H1 (cell line): Measurements from ENCODE around the gene SRSF1. TPM values are rescaled to one million over a fixed set of nuclear protein-coding genes. Genes with fewer than 3 reads are reported as not detected.
A peak's percentile ranks its signal among the peaks of the same experiment; 100 is the strongest.

Experiments
- CTCF ChIA-PET: fragments of 300-600 bp; sonication (Branson Sonifier 250); formaldehyde crosslinking; loops from one replicate; lab custom pipeline; 2021; ENCODE audit not compliant: partially characterized antibody; lab: Charles Lee
- POLR2A ChIA-PET: fragments of 300-600 bp; sonication (Branson Sonifier 250); formaldehyde crosslinking; loops from one replicate; lab custom pipeline; 2021; ENCODE audit warnings: inconsistent platforms; ENCODE audit not compliant: partially characterized antibody; lab: Charles Lee
- DNase-seq, 2 experiments: peaks; one replicate each; pipeline versions ENCODE4 v3.0.0 to v3.0.0-alpha.2; 2010 to 2022; ENCODE audit warnings: low spot score in 2 of 2, low read depth in 1 of 2, mixed read lengths in 1 of 2
- FAIRE-seq: peaks from 2 replicates; lab custom pipeline; 2011; peaks lifted over from hg19 to GRCh38; lab: Jason Lieb, UNC
- H2AFZ ChIP-seq: 2 replicates; pipeline ENCODE4 v1.8.1; 2012; ENCODE audit warnings: low read length, inconsistent platforms
- H2AK5ac ChIP-seq: 2 replicates; pipeline ENCODE4 v1.6.1; 2013; ENCODE audit warnings: low read depth, low read length
- H2BK120ac ChIP-seq: replicated peaks from 2 replicates; pipeline ENCODE3; 2013; ENCODE audit warnings: low read depth, low read length, inconsistent platforms
- H2BK12ac ChIP-seq: 2 replicates; pipeline ENCODE4 v1.6.1; 2013; ENCODE audit warnings: low read depth, low read length
- H2BK15ac ChIP-seq: 2 replicates; pipeline ENCODE4 v1.6.1; 2013; ENCODE audit warnings: low read length
- H2BK20ac ChIP-seq: 2 replicates; pipeline ENCODE4 v1.6.1; 2013; ENCODE audit warnings: low read length
- H2BK5ac ChIP-seq: 2 replicates; pipeline ENCODE4 v1.6.1; 2013; ENCODE audit warnings: low read depth, low read length
- H3K14ac ChIP-seq: 2 replicates; pipeline ENCODE4 v1.6.1; 2013; ENCODE audit warnings: inconsistent platforms; ENCODE audit not compliant: insufficient read length
- H3K18ac ChIP-seq: 2 replicates; pipeline ENCODE4 v1.6.1; 2013; ENCODE audit warnings: low read length; ENCODE audit errors: extremely low read depth
- H3K23ac ChIP-seq: 2 replicates; pipeline ENCODE4 v1.6.1; 2013; ENCODE audit warnings: inconsistent platforms; ENCODE audit not compliant: insufficient read length
- H3K23me2 ChIP-seq: 2 replicates; pipeline ENCODE4 v1.6.1; 2013; ENCODE audit warnings: low read depth, low read length
- H3K27ac ChIP-seq: 2 replicates; pipeline ENCODE4 v1.6.1; 2011; ENCODE audit warnings: low read depth, low read length, inconsistent platforms
- H3K27me3 ChIP-seq, 4 experiments: replicated peaks in 1 of 4; 1 replicate in 1 of 4; 2 replicates in 3 of 4; pipeline versions ENCODE4 v1.6.1 to v1.8.1; 2011 to 2013; ENCODE audit warnings: low read length in 3 of 4, mild to moderate bottlenecking in 3 of 4, inconsistent platforms in 2 of 4, mixed read lengths in 2 of 4, moderate library complexity in 1 of 4; ENCODE audit not compliant: control insufficient read depth in 3 of 4, insufficient read depth in 3 of 4; ENCODE audit errors: extremely low read depth in 1 of 4
- H3K36me3 ChIP-seq, 4 experiments: 2 replicates each; pipeline versions ENCODE4 v1.6.1 to v1.8.1; 2011 to 2013; ENCODE audit warnings: mild to moderate bottlenecking in 4 of 4, low read length in 3 of 4, moderate library complexity in 2 of 4, control low read depth in 1 of 4, inconsistent platforms in 1 of 4; ENCODE audit not compliant: insufficient read depth in 4 of 4, control insufficient read depth in 2 of 4
- H3K4ac ChIP-seq: replicated peaks from 2 replicates; pipeline ENCODE3; 2013; ENCODE audit warnings: low read length, low read depth, mixed read lengths, inconsistent platforms; ENCODE audit not compliant: insufficient read length
- H3K4me1 ChIP-seq, 4 experiments: replicated peaks in 1 of 4; 1 replicate in 1 of 4; 2 replicates in 3 of 4; pipeline versions ENCODE4 v1.6.1 to v1.8.1; 2011 to 2013; ENCODE audit warnings: low read length in 3 of 4, inconsistent platforms in 2 of 4, mixed read lengths in 1 of 4; ENCODE audit not compliant: insufficient read depth in 4 of 4, control insufficient read depth in 3 of 4
- H3K4me2 ChIP-seq, 2 experiments: 2 replicates each; pipeline versions ENCODE4 v1.6.1 to v1.8.1; 2011 to 2013; ENCODE audit warnings: low read depth in 2 of 2, low read length in 2 of 2, control low read depth in 1 of 2, inconsistent platforms in 1 of 2, mild to moderate bottlenecking in 1 of 2; ENCODE audit not compliant: insufficient read depth in 1 of 2
- H3K4me3 ChIP-seq, 4 experiments: fragments of 200-600, 300-600 bp in 1 of 4; sonication (generic), shearing (Covaris generic), sonication (Bioruptor Twin) in 1 of 4; 2 replicates each; pipeline versions ENCODE4 v1.5.1 to v1.8.1; 2011 to 2016; ENCODE audit warnings: low read length in 4 of 4, low read depth in 3 of 4, control low read depth in 2 of 4, inconsistent platforms in 2 of 4, mild to moderate bottlenecking in 2 of 4, mixed read lengths in 1 of 4, moderate library complexity in 1 of 4; ENCODE audit not compliant: insufficient read depth in 2 of 4; ENCODE audit errors: extremely low read depth in 1 of 4
- H3K56ac ChIP-seq: replicated peaks from 2 replicates; pipeline ENCODE3; 2013; ENCODE audit warnings: low read depth, mild to moderate bottlenecking, mixed read lengths, low read length, inconsistent platforms; ENCODE audit not compliant: insufficient read length
- H3K79me1 ChIP-seq: 2 replicates; pipeline ENCODE4 v1.6.1; 2013; ENCODE audit warnings: low read depth, low read length, control low read depth
- H3K79me2 ChIP-seq, 2 experiments: 2 replicates each; pipeline versions ENCODE4 v1.6.1 to v1.8.1; 2012 to 2013; ENCODE audit warnings: low read length in 2 of 2, mild to moderate bottlenecking in 2 of 2, inconsistent platforms in 1 of 2; ENCODE audit not compliant: insufficient read depth in 2 of 2, control insufficient read depth in 1 of 2
- H3K9ac ChIP-seq, 4 experiments: replicated peaks in 1 of 4; 1 replicate in 1 of 4; 2 replicates in 3 of 4; pipeline versions ENCODE4 v1.6.1 to v1.8.1; 2011 to 2013; ENCODE audit warnings: low read depth in 3 of 4, low read length in 3 of 4, control low read depth in 2 of 4, mild to moderate bottlenecking in 2 of 4, moderate library complexity in 2 of 4, inconsistent platforms in 1 of 4; ENCODE audit errors: extremely low read depth in 1 of 4
- H3K9me3 ChIP-seq, 2 experiments: 2 replicates each; pipeline versions ENCODE4 v1.6.1 to v1.8.1; 2012 to 2013; ENCODE audit warnings: mild to moderate bottlenecking in 2 of 2, moderate library complexity in 2 of 2, control low read depth in 1 of 2, inconsistent platforms in 1 of 2, low read depth in 1 of 2, low read length in 1 of 2, mixed read lengths in 1 of 2; ENCODE audit not compliant: insufficient read depth in 2 of 2
- H4K20me1 ChIP-seq, 2 experiments: replicated peaks in 1 of 2; 2 replicates each; pipeline versions ENCODE3 to v1.8.1; 2011 to 2013; ENCODE audit warnings: inconsistent platforms in 2 of 2, low read length in 2 of 2, mild to moderate bottlenecking in 1 of 2; ENCODE audit not compliant: insufficient read depth in 2 of 2, control insufficient read depth in 1 of 2
- H4K5ac ChIP-seq: 2 replicates; pipeline ENCODE4 v1.6.1; 2013; ENCODE audit warnings: low read length, low read depth, mixed read lengths, inconsistent platforms; ENCODE audit not compliant: insufficient read length
- H4K8ac ChIP-seq: 2 replicates; pipeline ENCODE4 v1.8.0; 2013; ENCODE audit warnings: mild to moderate bottlenecking, moderate library complexity, low read length, inconsistent platforms; ENCODE audit not compliant: insufficient read depth; ENCODE audit errors: extremely low read depth
- H4K91ac ChIP-seq: replicated peaks from 2 replicates; pipeline ENCODE3; 2013; ENCODE audit warnings: low read length, mixed read lengths, inconsistent platforms; ENCODE audit not compliant: insufficient read length
- BCL11A ChIP-seq, 2 experiments: IDR thresholded peaks; one replicate each; pipeline ENCODE4 v1.6.1; 2011; ENCODE audit warnings: low read depth in 2 of 2, low read length in 2 of 2, mild to moderate bottlenecking in 2 of 2
- CBX5 ChIP-seq: fragments of 300-800, 300-1000 bp; sonication (generic); IDR thresholded peaks from 2 replicates; pipeline ENCODE4 v1.7.1; 2016; ENCODE audit warnings: antibody characterized with exemption, low read length, low read depth
- CTCF ChIP-seq, 3 experiments: IDR thresholded peaks; 1 replicate in 2 of 3; 2 replicates in 1 of 3; pipeline versions ENCODE4 v1.5.1 to v1.6.1; 2011; ENCODE audit warnings: low read length in 3 of 3, mild to moderate bottlenecking in 3 of 3, inconsistent platforms in 2 of 3, low read depth in 1 of 3, moderate library complexity in 1 of 3; ENCODE audit not compliant: insufficient read depth in 1 of 3; ENCODE audit errors: control extremely low read depth in 1 of 3
- EGR1 ChIP-seq: IDR thresholded peaks from 2 replicates; pipeline ENCODE4 v1.6.1; 2011; ENCODE audit warnings: low read depth, low read length, borderline replicate concordance
- MAX ChIP-seq: IDR thresholded peaks from 2 replicates; pipeline ENCODE4 v1.6.1; 2012; ENCODE audit warnings: inconsistent platforms
- POLR2A ChIP-seq, 2 experiments: IDR thresholded peaks; 1 replicate in 1 of 2; 2 replicates in 1 of 2; pipeline ENCODE4 v1.6.1; 2011; ENCODE audit warnings: low read depth in 2 of 2, low read length in 2 of 2, mild to moderate bottlenecking in 2 of 2; ENCODE audit errors: control extremely low read depth in 1 of 2
- SIX5 ChIP-seq: IDR thresholded peaks from 2 replicates; pipeline ENCODE4 v1.6.1; 2011; ENCODE audit warnings: mild to moderate bottlenecking, low read depth, low read length
- SRF ChIP-seq: IDR thresholded peaks from 2 replicates; pipeline ENCODE4 v1.6.1; 2011; ENCODE audit warnings: mild to moderate bottlenecking, low read depth, low read length, moderate library complexity
- TAF1 ChIP-seq: IDR thresholded peaks from 2 replicates; pipeline ENCODE4 v1.6.1; 2011; ENCODE audit warnings: mild to moderate bottlenecking, low read depth, low read length
- WGBS, 2 experiments: shearing (Covaris generic) in 1 of 2; methylation state at CpG; one replicate each; pipeline versions ENCODE4 v1.1.6 to v1.1.7; 2013 to 2015; ENCODE audit warnings: low lambda C conversion rate in 2 of 2, mixed read lengths in 2 of 2, inconsistent platforms in 1 of 2, low coverage in 1 of 2, missing lambda C conversion rate in 1 of 2; ENCODE audit not compliant: insufficient replicate concordance in 2 of 2, insufficient coverage in 1 of 2, insufficient read length in 1 of 2; ENCODE audit errors: extremely low coverage in 1 of 2, missing lambda C conversion rate in 1 of 2; 5-methylcytosine and 5-hydroxymethylcytosine counted together
- polyA plus RNA-seq, 7 experiments: library from polyadenylated mRNA; depleted of rRNA in 3 of 7; stranded (reverse) in 5 of 7; unstranded in 2 of 7; fragments of >200 nt in 5 of 7; fragments of 200-250 nt in 2 of 7; gene quantifications; 1 replicate in 5 of 7; 2 replicates in 1 of 7; 4 replicates in 1 of 7; pipeline versions ENCODE4 v1.2.1 to v1.2.3, GENCODE V29; 2011 to 2013; ENCODE audit warnings: missing spikeins in 2 of 7, mixed read lengths in 2 of 7
- total RNA-seq: library from RNA; stranded (reverse); fragmentation: NEBNext Ultra II Directional; extraction: Animal tissue kit (Norgen Biotek cat#: 25700); gene quantifications from 2 replicates; pipeline ENCODE4 v1.2.1, GENCODE V29; 2021

The SRSF1 gene
- total and polyA plus RNA-seq, 2 of the 8 experiments (the other 6 are each of a cell fraction or from before 2014, with no cell fraction given) = 149 to 429 TPM

- H3K4me3 ChIP-seq = no peak overlapping the region
- no peak overlapping the region for H3K14ac ChIP-seq
- H2BK12ac ChIP-seq = no peak overlapping the region
- FAIRE-seq (no peak), DNase-seq (no peak)
- no peak overlapping the region for H4K91ac ChIP-seq
- H3K36me3 ChIP-seq = peaks cover 0 to 24% (median 10%) of the 10 kb centered on the region in 4 experiments; a peak in 3 of 8 replicates
- H3K9me3 ChIP-seq = no peaks in the 10 kb centered on the region
- no peak overlapping the region for H2AFZ ChIP-seq
- 70% methylated on average over 4 of the region's 4 CpGs; no CpG with 5 or more reads in 1 of the 2 experiments for WGBS, 2 experiments
- H3K79me2 ChIP-seq = 0 out of 4 replicates have a peak, but pooled peaks cover 0 to 3% of the 10 kb centered on the region in 2 experiments
- no peaks in the 10 kb centered on the region for H3K23me2 ChIP-seq
- peaks cover 0 to 6% of the 10 kb centered on the region in 2 experiments for H4K20me1 ChIP-seq
- no peak overlapping the region for H3K23ac ChIP-seq
- H3K4me1 ChIP-seq = peaks cover 0 to 9% (median 0%) of the 10 kb centered on the region in 4 experiments; a peak in 1 of 7 replicates
- H2BK20ac ChIP-seq = no peak overlapping the region
- no peak overlapping the region for H2AK5ac ChIP-seq
- ChIA-PET POLR2A (interaction anchor here (1.0 to 28.0 kb wide), 14 partner anchors 8 to 162 kb away, joined by 3 to 672 read pairs (median 9); partner anchors contain the start of genes DYNLL2, MRPS23 and SRSF1), CTCF (interaction anchor here (0.6 to 15.0 kb wide), 31 partner anchors 9 to 255 kb away, joined by 3 to 384 read pairs (median 4); partner anchors contain the start of genes MRPS23 and SRSF1)
- no peaks in the 10 kb centered on the region for H3K79me1 ChIP-seq
- no peak overlapping the region for H3K27ac ChIP-seq
- H3K4ac ChIP-seq = no peak overlapping the region
- no peak overlapping the region for H3K18ac ChIP-seq
- H2BK5ac ChIP-seq = no peak overlapping the region
- no peak overlapping the region for H4K8ac ChIP-seq
- no peak overlapping the region for H3K56ac ChIP-seq
- no peak overlapping the region for H2BK15ac ChIP-seq
- no peaks in the 10 kb centered on the region for H3K27me3 ChIP-seq
- no peak overlapping the region for H2BK120ac ChIP-seq
- H3K4me2 ChIP-seq = no peak overlapping the region
- H4K5ac ChIP-seq = no peak overlapping the region
- H3K9ac ChIP-seq = no peak overlapping the region
- TF ChIP-seq BCL11A (IDR thresholded peaks at IDR 0.05; ENCODE audit: low read depth in 2 of 2, low read length in 2 of 2) (no peak), CTCF (IDR thresholded peaks at IDR 0.05; ENCODE audit: control extremely low read depth in 1 of 3, insufficient read depth in 1 of 3, low read depth in 1 of 3, low read length in 3 of 3) (peak; percentile 17 to 74 (median 67)), POLR2A (IDR thresholded peaks at IDR 0.05; ENCODE audit: control extremely low read depth in 1 of 2, low read depth in 2 of 2, low read length in 2 of 2) (peak; percentile 50 to 76), SIX5 (no peak), TAF1 (no peak), CBX5 (no peak), SRF (no peak), EGR1 (no peak), MAX (no peak)
These were observed 11.7 kb downstream of the SRSF1 start for GRCh38 chr17:57995076-57995956.
